GM19351 (cell line): ENCODE measurements around the gene RMDN2.

Source experiments
- ATAC-seq: cut with Tn5 transposase; IDR thresholded peaks from one replicate; pipeline ENCODE4 v1.9.1; 2021; ENCODE audit warnings: mild to moderate bottlenecking, moderate library complexity; ENCODE audit not compliant: unreplicated experiment

The RMDN2 gene, protein sequence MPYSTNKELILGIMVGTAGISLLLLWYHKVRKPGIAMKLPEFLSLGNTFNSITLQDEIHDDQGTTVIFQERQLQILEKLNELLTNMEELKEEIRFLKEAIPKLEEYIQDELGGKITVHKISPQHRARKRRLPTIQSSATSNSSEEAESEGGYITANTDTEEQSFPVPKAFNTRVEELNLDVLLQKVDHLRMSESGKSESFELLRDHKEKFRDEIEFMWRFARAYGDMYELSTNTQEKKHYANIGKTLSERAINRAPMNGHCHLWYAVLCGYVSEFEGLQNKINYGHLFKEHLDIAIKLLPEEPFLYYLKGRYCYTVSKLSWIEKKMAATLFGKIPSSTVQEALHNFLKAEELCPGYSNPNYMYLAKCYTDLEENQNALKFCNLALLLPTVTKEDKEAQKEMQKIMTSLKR

GRCh38 chr2:37925063-37925897 lies at the start of gene RMDN2:
TSS of gene RMDN2 (plus strand) at chr2:37925287. CDS start at chr2:37929278, 3,991 bp downstream.
- ATAC-seq, result peak; percentile 91

- no peak for ATAC-seq
Observed at GRCh38 chr2:37875403-37875906, 49.6 kb upstream of the RMDN2 start.

- ATAC-seq, result no peak
Observed at GRCh38 chr2:37876227-37876626, 48.9 kb upstream of the RMDN2 start.

DNA sequence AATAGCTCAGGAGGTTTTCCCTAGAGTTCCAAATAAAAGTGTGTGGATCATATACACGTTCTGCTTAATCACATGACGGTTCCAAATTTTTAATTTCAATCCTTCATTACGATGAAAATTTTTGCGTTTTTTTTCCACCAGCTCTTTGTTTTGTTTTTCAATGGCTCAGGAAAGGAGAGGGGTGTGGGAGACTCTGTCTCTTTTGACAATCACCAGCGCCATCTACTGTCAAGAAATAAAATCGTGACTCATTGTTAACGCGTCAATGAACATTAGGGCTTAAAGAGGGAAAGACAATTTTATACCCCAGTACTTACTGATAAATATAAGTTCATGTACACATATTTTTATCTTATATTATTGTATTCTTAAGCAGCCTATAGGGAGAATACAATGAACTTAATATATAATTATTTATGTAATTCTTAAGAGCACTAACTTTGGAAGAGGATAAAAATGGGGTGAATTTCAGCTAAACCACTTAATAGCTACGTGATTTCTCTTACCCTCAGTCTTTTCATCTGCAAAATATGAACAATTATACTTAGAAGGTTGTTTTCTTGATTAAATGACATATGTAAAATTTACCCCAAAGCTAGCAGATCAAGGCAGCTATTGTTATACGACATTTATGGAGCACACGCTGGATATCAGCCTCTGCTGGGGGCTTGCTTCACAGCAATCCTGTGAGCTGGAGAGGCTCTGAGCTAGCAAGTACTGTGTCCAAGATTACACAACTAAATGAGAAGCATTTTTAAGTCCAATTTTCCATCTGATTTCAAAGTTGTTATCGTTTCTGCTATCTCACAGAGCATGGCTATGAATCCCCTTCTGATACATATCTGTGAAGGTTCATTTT lies 47.4 kb upstream of the RMDN2 start:
- no peak for ATAC-seq

DNA sequence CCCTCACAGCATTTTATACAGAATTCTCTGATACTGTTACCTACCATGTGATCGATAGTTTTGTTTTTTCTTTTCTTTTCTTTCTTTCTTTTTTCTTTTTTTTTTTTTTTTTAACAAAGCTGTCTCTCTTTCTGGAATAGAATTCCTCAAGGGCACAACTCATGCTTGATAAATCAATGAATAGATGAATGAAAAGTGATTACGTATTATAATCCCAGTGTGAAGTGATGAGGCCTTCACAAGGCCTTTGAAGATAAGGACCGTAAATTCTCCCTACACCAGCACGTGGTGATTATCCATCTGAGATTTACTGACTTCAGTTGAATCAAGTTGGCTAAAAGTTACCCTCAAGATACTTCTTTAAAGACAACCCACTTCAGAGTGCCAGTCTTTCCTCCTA lies 46.6 kb upstream of the RMDN2 start:
- ATAC-seq, result no peak

DNA sequence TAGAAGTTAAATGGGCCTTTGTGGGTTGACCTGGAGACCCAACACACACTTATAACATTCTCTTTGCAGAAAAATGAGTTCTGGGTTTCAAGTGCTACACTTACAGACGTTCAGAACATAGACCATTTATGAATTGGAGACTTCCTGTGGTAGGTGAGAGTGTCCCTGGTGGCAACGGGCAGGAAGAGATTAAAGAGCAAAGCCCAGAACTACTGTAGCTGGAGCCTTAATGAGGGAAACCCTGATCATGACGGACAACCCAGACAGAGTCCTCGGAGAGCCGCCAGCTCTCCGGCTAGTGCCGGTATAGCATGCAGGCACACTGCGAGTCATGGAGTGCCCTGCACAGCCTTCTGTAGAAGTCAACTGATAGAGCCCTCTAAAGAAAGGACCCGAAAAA lies 44.5 kb upstream of the RMDN2 start:
- ATAC-seq, result no peak

DNA sequence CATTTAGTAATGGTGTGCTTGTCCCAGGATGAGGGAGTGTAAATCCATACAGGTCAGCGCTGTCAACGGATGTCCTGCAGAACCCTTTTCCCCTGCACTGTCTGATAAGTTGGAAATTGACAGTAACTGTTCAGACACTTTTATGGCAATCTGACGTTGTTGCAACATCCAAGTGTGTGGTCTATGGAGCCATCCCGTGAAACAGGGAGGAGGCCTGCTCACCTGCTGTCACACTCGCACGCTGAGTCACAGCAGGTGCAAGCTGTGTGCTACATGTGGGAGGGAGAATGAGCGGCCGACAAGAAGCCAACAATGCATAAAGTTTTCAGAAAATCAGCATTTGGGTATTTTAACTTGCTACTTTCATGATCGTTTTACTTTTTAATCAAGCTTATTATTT lies 43.7 kb upstream of the RMDN2 start:
- ATAC-seq, result no peak

DNA sequence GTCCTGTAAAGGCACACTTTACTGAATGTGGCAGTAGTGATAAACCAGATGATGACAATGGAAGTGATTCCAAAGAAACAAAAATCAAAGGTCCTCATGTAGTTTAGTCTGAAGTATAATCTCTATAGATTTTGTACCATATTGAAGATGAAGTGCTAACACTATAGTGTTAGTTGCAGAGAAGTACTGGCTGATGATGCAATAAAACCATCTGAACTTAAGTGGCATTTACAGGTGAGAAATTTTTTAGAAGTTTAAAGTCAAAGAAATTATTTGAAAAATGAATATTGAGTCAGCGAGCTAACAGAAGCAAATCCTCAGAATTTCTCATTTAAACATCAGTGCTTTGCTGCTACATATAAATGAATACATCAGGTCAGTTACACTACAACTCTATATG lies 43.1 kb upstream of the RMDN2 start:
- no peak for ATAC-seq

- no peak for ATAC-seq
Observed at GRCh38 chr2:37883518-37883917, 41.6 kb upstream of the RMDN2 start.

- no peak for ATAC-seq
Observed at GRCh38 chr2:37885329-37885993, 39.6 kb upstream of the RMDN2 start.

DNA sequence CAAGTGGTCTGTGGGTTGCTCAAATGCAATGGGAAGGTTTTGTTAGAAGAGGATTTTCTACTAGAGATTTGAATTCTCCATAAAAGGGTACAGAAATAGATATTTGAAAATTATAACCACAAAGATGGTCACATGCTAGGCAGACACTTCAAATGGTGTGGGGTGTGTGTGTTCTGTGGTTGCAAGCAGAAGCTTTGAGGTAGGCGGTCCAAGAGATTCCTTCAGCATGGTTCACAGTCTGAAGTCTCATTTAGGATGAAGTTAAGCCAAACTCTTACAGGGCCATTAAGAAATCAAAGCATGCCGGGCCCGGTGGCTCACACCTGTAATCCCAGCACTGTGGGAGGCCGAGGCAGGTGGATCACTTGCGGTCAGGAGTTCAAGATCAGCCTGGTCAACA lies 38.3 kb upstream of the RMDN2 start:
- no peak for ATAC-seq

DNA sequence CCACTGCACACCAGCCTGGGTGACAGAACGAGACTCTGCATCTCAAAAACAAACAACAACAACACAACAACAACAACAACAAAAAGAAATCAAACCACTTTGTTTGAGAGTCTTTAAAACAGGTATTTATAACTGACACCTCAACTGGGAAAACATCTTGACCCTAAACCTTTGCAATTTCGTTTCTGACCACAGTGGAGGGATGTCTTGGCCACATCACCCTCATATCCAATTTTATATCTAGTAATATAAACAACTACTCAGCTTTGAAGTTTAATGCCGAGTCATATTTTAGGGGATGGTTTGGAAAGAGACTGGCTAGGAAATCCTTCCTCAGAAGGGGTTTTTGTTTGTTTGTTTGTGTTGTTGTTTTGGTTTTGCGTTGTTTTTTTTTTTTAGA lies 37.8 kb upstream of the RMDN2 start:
- ATAC-seq, result no peak

DNA sequence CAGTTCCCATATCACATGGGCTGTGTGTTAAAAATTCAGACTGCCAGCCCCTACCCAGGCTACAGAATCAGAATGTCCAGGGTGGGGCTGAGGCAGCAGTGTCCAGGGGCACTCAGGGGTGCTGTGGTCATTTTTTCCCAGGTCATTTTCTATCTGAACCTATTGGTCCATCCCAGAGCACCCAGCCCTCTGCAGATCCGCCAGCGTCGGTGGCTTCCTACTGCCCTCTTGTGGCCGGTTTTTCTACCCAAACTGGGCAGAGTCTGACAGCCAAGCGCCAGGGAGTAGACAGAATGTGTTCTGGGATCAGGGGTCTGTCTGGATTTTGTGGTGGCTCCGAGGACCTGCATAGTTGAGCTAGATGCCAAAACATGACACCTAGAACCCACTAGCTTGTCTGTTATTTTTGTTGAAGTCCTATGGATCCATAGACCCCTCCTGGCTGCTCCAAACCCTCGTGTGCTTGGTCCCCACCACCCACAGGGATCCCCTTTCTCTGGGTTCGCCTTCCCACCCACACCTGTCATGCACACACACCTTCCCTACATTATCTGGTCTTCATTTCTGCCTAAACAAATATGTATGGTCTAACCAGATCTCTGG lies 34.1 kb upstream of the RMDN2 start:
- no peak for ATAC-seq

DNA sequence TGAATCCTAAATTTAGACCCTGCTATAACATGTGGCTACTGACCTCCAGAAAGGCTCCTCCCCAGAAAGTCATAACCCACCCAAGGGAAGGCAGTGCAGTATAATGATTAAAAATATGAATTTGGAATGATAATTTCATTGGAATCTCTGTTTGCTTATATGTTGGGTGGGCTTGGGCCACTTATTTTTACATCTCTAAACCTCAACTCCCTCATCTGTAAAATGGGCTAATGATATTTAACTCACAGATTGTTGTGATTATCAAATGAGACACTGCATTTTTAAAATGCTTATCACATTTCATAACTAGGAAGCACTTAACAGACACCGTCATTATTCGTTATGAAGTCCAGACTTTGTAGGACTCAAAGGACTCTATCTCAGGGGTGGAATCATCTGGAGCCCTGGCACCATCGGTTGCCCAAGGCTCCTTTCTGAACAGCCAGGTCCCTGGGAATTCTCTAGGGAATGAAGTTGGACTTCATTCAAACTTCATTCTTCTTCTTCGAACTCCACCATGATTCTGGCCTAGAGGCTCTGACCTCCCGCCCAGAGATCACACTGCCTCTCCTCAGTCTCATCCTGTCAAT lies 33.1 kb upstream of the RMDN2 start:
- ATAC-seq, result no peak

GRCh38 chr2:37892436-37893114 lies 32.5 kb upstream of the RMDN2 start:
- ATAC-seq, result peak; percentile 80

DNA sequence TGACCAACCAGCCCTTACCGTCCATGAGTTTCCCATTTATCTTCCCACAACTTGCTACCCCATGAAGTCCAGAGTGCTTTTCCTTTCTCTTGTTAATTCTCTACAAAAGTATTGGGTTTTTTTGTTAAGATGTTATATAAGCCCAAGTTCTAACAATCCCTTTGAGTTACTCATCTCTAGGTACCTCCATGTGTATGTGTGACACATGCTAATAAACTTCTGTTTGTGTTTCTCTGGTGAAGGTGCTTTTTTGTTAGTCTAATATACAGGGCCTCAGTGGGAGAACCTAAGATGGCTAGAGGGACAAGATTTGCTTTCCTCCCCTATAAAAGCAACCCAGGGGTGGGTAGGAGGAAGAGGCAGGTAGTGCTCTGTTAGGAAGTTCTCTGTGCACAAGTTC lies 31.8 kb upstream of the RMDN2 start:
- no peak for ATAC-seq

GRCh38 chr2:37894047-37894446 lies 31.0 kb upstream of the RMDN2 start:
- no peak for ATAC-seq

DNA sequence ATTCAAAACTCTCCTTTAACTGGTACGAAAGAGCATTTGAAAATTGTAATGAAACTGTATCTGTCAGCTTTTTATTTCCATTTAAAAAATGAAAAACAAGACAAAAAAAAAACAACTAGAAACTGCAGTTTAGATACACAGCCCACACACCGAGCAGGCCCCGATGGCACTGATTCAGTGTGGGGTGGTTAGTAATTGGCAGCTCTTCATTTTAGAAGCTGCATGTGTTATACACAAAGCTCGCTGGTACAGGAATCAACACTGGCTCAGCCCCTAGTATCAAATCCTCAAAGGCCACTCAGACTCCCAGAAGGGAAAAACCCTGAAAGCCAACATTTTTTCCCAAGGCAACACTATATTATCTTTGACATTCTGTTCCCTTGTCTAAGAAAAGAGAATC lies 30.5 kb upstream of the RMDN2 start:
- no peak for ATAC-seq

- no peak for ATAC-seq
Observed at GRCh38 chr2:37895140-37895539, 29.9 kb upstream of the RMDN2 start.
